Parathyroid adenoma (tissue), 2 donors: ENCODE data around the gene POLR1A.
"Not testable (repeated sequence)": the region's sequence is repeated elsewhere in the genome, so short reads cannot be mapped to it uniquely, and the experiment has no call there.

Experiments used
- H2AFZ ChIP-seq: fragments of 300-600 bp; sonication (generic); one replicate; pipeline ENCODE4 v1.7.0; 2017; ENCODE audit warnings: antibody characterized with exemption, mild to moderate bottlenecking
- H3K27ac ChIP-seq: fragments of 300-600 bp; sonication (generic); one replicate; pipeline ENCODE4 v1.7.0; 2017
- H3K27me3 ChIP-seq: fragments of 300-600 bp; sonication (generic); one replicate; pipeline ENCODE4 v1.7.0; 2017; ENCODE audit warnings: low read length; ENCODE audit not compliant: control insufficient read depth, insufficient read depth
- H3K36me3 ChIP-seq: fragments of 300-600 bp; sonication (generic); one replicate; pipeline ENCODE4 v1.7.0; 2017; ENCODE audit warnings: low read length; ENCODE audit not compliant: control insufficient read depth, insufficient read depth
- H3K4me1 ChIP-seq: fragments of 300-600 bp; sonication (generic); one replicate; pipeline ENCODE4 v1.7.0; 2017; ENCODE audit warnings: control low read depth
- H3K4me2 ChIP-seq: fragments of 300-600 bp; sonication (generic); one replicate; pipeline ENCODE4 v1.7.0; 2017; ENCODE audit warnings: low read length
- H3K4me3 ChIP-seq: fragments of 300-600 bp; sonication (generic); one replicate; pipeline ENCODE4 v1.7.0; 2017; ENCODE audit warnings: low read depth, low read length
- H3K79me2 ChIP-seq: fragments of 300-600 bp; sonication (generic); one replicate; pipeline ENCODE4 v1.7.0; 2017; ENCODE audit warnings: control low read depth
- H3K9ac ChIP-seq: fragments of 300-600 bp; sonication (generic); one replicate; pipeline ENCODE4 v1.7.0; 2017; ENCODE audit warnings: mild to moderate bottlenecking
- H3K9me3 ChIP-seq: fragments of 300-600 bp; sonication (generic); one replicate; pipeline ENCODE4 v1.7.0; 2017; ENCODE audit warnings: low read length; ENCODE audit not compliant: control insufficient read depth
- TF ChIP-seq, protein P1 (sequence below): fragments of 300-600 bp; sonication (generic); IDR thresholded peaks from one replicate; pipeline ENCODE4 v1.7.0; 2017; ENCODE audit warnings: antibody characterized with exemption, mild to moderate bottlenecking
- donor health status: primary hyperparathyroidism.

Gene POLR1A

DNA sequence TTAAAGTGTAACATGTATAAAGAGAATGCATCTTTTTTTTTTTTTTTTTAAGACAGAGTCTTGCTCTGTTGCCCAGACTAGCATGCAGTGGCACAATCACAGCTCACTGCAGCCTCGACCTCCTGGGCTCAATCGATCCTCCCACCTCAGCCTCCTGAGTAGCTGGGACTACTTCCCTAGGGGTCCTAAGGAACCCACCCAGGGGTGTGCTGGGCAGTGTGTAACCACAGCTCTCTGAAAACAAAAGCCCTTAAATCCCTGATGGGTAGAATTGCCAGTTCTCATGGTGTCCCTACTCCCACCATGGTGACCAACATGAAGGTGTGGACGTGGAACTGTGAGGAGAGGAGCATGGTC is 111.3 kb downstream of the POLR1A start:
- TF ChIP-seq, protein P1, sequence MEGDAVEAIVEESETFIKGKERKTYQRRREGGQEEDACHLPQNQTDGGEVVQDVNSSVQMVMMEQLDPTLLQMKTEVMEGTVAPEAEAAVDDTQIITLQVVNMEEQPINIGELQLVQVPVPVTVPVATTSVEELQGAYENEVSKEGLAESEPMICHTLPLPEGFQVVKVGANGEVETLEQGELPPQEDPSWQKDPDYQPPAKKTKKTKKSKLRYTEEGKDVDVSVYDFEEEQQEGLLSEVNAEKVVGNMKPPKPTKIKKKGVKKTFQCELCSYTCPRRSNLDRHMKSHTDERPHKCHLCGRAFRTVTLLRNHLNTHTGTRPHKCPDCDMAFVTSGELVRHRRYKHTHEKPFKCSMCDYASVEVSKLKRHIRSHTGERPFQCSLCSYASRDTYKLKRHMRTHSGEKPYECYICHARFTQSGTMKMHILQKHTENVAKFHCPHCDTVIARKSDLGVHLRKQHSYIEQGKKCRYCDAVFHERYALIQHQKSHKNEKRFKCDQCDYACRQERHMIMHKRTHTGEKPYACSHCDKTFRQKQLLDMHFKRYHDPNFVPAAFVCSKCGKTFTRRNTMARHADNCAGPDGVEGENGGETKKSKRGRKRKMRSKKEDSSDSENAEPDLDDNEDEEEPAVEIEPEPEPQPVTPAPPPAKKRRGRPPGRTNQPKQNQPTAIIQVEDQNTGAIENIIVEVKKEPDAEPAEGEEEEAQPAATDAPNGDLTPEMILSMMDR: no peak
- Histone ChIP-seq H3K27me3 (no peaks in the 10 kb centered on the region), H3K27ac (no peak overlapping the region), H3K36me3 (no peaks in the 10 kb centered on the region), H3K4me1 (no peaks in the 10 kb centered on the region), H3K9me3 (no peaks in the 10 kb centered on the region), H3K4me3 (no peak overlapping the region), H3K4me2 (no peak overlapping the region), H3K79me2 (no peaks in the 10 kb centered on the region), H3K9ac (no peak overlapping the region), H2AFZ (no peak overlapping the region)

DNA sequence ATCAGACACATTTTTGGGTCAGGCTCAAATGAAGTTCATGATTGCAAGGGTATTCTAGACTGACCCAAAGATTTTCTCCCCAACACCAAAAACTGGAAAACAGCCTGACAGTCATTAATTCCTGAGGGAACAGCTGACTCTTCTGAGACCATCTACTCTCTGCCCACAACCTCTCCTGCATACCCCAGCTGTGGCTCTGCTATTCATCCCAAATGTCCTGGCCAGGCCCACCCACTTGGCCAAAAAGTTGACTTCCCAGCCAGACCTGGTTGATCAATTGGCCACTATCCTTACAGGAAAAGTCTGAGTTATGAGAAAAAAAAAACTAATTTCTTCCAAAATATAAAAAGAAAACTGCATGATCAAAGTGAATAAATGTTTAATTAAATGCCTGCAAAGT is 113.1 kb downstream of the POLR1A start:
- TF ChIP-seq, protein P1: no peak
- Histone ChIP-seq H3K9ac (no peak overlapping the region), H3K4me3 (no peak overlapping the region), H3K36me3 (no peaks in the 10 kb centered on the region), H3K4me1 (no peaks in the 10 kb centered on the region), H3K9me3 (no peaks in the 10 kb centered on the region), H3K27ac (no peak overlapping the region), H3K27me3 (no peaks in the 10 kb centered on the region), H3K79me2 (no peaks in the 10 kb centered on the region), H2AFZ (no peak overlapping the region), H3K4me2 (no peak overlapping the region)

DNA sequence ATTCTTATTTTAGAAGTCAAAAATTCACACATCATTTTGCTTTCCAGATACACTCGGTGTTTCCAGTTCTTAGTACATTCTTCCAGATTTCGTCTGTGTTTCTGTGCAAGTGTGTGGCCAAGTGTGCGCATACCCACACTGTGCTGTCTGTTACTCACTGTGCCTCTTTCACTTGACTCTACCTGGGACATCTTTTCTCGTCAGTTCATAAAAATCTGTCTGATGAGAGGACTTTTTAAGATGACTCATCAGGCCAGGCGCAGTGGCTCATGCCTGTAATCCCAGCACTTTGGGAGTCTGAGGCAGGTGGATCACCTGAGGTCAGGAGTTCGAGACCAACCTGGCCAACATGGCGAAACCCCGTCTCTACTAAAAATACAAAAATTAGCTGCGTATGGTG is 113.6 kb downstream of the POLR1A start:
- not testable (repeated sequence) for H3K9ac ChIP-seq, H3K9me3 ChIP-seq, H3K79me2 ChIP-seq, H3K4me3 ChIP-seq, H3K27ac ChIP-seq, H2AFZ ChIP-seq, H3K27me3 ChIP-seq, H3K4me1 ChIP-seq, H3K36me3 ChIP-seq, H3K4me2 ChIP-seq

DNA sequence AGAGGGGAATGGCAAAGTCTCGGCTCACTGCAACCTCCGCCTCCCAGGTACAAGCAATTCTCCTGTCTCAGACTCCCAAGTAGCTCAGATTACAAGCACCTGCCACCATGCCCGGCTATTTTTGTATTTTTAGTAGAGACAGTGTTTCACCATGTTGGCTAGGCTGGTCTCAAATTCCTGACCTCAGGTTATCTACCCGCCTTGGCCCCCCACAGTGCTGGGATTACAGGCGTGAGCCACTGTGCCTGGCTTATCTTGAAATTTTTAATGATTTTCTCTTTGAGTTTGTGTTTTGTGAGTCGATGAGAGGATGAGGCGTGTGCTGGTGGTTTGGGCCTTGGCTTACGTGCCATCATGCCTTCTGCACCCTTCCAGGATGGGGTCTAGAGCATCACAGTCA is 115.6 kb downstream of the POLR1A start:
- Histone ChIP-seq H3K27ac (no peak overlapping the region), H3K4me2 (no peak overlapping the region), H3K79me2 (no peaks in the 10 kb centered on the region), H3K27me3 (no peaks in the 10 kb centered on the region), H3K9ac (no peak overlapping the region), H3K4me1 (no peaks in the 10 kb centered on the region), H3K4me3 (no peak overlapping the region), H2AFZ (no peak overlapping the region), H3K9me3 (no peaks in the 10 kb centered on the region), H3K36me3 (no peaks in the 10 kb centered on the region)
- TF ChIP-seq, protein P1: no peak

DNA sequence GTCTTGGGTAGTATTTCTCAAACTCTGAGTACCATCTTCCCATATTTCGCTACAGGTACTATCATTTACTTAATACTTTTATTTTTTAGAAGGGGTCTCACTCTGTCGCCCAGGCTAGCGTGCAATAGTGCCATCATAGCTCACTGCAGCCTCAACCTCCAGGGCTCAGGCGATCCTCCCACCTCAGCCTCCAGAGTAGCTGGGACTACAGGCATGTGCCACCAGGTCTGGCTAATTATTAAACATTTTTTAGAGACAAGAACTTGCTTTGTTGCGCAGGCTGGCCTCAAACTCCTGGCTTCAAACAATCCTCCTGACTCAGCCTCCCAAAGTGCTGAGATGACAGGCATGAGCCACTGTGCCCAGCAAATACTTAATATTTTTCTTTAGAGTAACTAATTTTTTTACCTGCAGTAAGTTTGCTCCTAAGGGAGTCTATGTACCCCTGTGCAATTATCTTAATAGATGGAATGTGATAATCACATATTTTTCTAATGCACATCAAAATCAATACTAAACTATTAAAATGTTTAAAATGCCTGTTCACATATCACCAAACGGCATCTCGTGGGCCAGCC is 116.3 kb downstream of the POLR1A start:
- TF ChIP-seq, protein P1: no peak
- Histone ChIP-seq H3K27ac (no peak overlapping the region), H2AFZ (no peak overlapping the region), H3K4me2 (no peak overlapping the region), H3K4me3 (no peak overlapping the region), H3K79me2 (no peaks in the 10 kb centered on the region), H3K36me3 (no peaks in the 10 kb centered on the region), H3K9ac (no peak overlapping the region), H3K9me3 (no peaks in the 10 kb centered on the region), H3K4me1 (no peaks in the 10 kb centered on the region), H3K27me3 (no peaks in the 10 kb centered on the region)
